ENCODE data around the gene PLEKHA5. TPM values are rescaled to one million over a fixed set of nuclear protein-coding genes. Genes with fewer than 3 reads are reported as not detected.
A peak's percentile ranks its signal among the peaks of the same experiment; 100 is the strongest.

Gene PLEKHA5
- total RNA-seq, 6 experiments from 2014 or later = 15.7 to 22.6 (median 18.6) TPM

- TF ChIP-seq CTCF (IDR thresholded peaks at IDR 0.05) = no peak
- Mint-ChIP-seq H3K27me3 (ENCODE audit: insufficient read depth) (no peaks in the 10 kb centered on the region), H3K4me1 (ENCODE audit: low read depth) (peaks cover 20% of the 10 kb centered on the region), H3K4me3 (no peak overlapping the region), H3K27ac (no peak overlapping the region), H3K36me3 (ENCODE audit: low read depth) (no peaks in the 10 kb centered on the region), H3K9me3 (no peaks in the 10 kb centered on the region)
- DNase-seq = no peak
Measured at GRCh38 chr12:19246933-19247332, 117.4 kb downstream of the PLEKHA5 start.

GRCh38 chr12:19248929-19249602, 119.5 kb downstream of the PLEKHA5 start:
- H3K27me3 Mint-ChIP-seq (ENCODE audit: insufficient read depth) = no peaks in the 10 kb centered on the region
- no peak for TF ChIP-seq CTCF (IDR thresholded peaks at IDR 0.05)
- H3K4me3 Mint-ChIP-seq = no peak overlapping the region; the same call in 1 of the 2 replicates
- no peaks in the 10 kb centered on the region for H3K36me3 Mint-ChIP-seq (ENCODE audit: low read depth)
- no peaks in the 10 kb centered on the region for H3K9me3 Mint-ChIP-seq
- peak overlapping the region; percentile 66 for H3K27ac Mint-ChIP-seq
- peaks cover 9% of the 10 kb centered on the region for H3K4me1 Mint-ChIP-seq (ENCODE audit: low read depth)
- DNase-seq = peak; percentile 24

DNA sequence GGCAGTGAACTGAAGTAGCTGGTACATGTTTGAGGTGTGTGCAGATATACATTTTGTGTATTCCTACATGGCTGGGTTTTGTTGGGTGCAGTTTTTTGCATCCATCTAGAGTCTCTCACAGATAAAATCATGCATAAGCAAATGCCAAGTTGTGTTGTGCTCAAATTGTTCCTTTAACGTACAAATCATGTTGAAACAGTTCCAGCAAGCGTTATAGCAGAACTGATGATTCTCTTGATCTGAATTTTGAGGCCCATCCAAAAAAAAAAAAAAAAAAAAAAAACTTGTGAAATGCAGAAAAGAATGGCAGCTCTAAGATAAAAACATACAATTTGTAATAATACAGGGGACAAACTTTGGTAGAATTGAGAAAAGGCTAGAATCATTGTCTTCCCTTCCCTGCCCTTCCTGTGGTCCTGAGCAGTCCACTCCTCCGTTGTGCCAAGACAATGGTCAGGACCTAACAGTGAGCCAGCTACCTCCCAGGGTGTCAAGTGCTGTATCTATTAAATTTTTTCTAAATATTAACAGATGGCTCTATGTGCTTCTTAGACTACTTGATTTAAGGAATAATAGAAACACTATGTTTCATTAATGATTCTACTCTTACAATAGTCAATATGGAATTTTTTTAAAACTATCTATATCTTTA, 122.1 kb downstream of the PLEKHA5 start:
- H3K9me3 Mint-ChIP-seq = no peaks in the 10 kb centered on the region
- no peaks in the 10 kb centered on the region for H3K36me3 Mint-ChIP-seq (ENCODE audit: low read depth)
- peaks cover 9% of the 10 kb centered on the region for H3K4me1 Mint-ChIP-seq (ENCODE audit: low read depth)
- H3K27me3 Mint-ChIP-seq (ENCODE audit: insufficient read depth) = no peaks in the 10 kb centered on the region
- no peak for DNase-seq
- H3K4me3 Mint-ChIP-seq = no peak overlapping the region
- no peak for TF ChIP-seq CTCF (IDR thresholded peaks at IDR 0.05)
- no peak overlapping the region; the same call in 1 of the 2 replicates for H3K27ac Mint-ChIP-seq

GRCh38 chr12:19260135-19260534, 130.6 kb downstream of the PLEKHA5 start:
- no peaks in the 10 kb centered on the region for H3K27me3 Mint-ChIP-seq (ENCODE audit: insufficient read depth)
- H3K4me3 Mint-ChIP-seq = no peak overlapping the region
- no peak for DNase-seq
- H3K9me3 Mint-ChIP-seq = no peaks in the 10 kb centered on the region
- H3K36me3 Mint-ChIP-seq (ENCODE audit: low read depth) = no peaks in the 10 kb centered on the region
- H3K27ac Mint-ChIP-seq = no peak overlapping the region
- no peak for TF ChIP-seq CTCF (IDR thresholded peaks at IDR 0.05)
- H3K4me1 Mint-ChIP-seq (ENCODE audit: low read depth) = no peaks in the 10 kb centered on the region

GRCh38 chr12:19261773-19262172, 132.2 kb downstream of the PLEKHA5 start:
- no peaks in the 10 kb centered on the region for H3K4me1 Mint-ChIP-seq (ENCODE audit: low read depth)
- no peaks in the 10 kb centered on the region for H3K36me3 Mint-ChIP-seq (ENCODE audit: low read depth)
- H3K4me3 Mint-ChIP-seq = no peak overlapping the region
- no peak for TF ChIP-seq CTCF (IDR thresholded peaks at IDR 0.05)
- H3K27ac Mint-ChIP-seq = no peak overlapping the region
- no peak for DNase-seq
- H3K27me3 Mint-ChIP-seq (ENCODE audit: insufficient read depth) = no peaks in the 10 kb centered on the region
- no peaks in the 10 kb centered on the region for H3K9me3 Mint-ChIP-seq

Data from HFFc6 (cell line).